Calu3 (cell line): Measurements from ENCODE around the gene UQCRC1. TPM values are rescaled to one million over a fixed set of nuclear protein-coding genes. Genes with fewer than 3 reads are reported as not detected.

Experiments
- BruUV-seq: library from RNA; stranded (reverse); fragments of 400-500 nt; replicated peaks from 2 replicates; lab custom pipeline; 2021; lab: Mats Ljungman, UMichigan
- CTCF ChIA-PET: fragments of 300-600 bp; sonication (Branson Sonifier 250); formaldehyde crosslinking; loops from one replicate; lab custom pipeline; 2022; ENCODE audit warnings: antibody characterized with exemption; lab: Charles Lee
- DNase-seq: peaks from one replicate; pipeline ENCODE4 v3.0.0; 2022
- H3K27ac Mint-ChIP-seq: one replicate; pipeline ENCODE4 v1.8.0; 2022; ENCODE audit warnings: mixed read lengths; ENCODE audit not compliant: unreplicated experiment
- H3K27me3 Mint-ChIP-seq: one replicate; pipeline ENCODE4 v1.8.0; 2022; ENCODE audit warnings: mixed read lengths; ENCODE audit not compliant: unreplicated experiment
- H3K36me3 Mint-ChIP-seq: one replicate; pipeline ENCODE4 v1.8.0; 2022; ENCODE audit warnings: mild to moderate bottlenecking, moderate library complexity, mixed read lengths; ENCODE audit not compliant: insufficient read depth, unreplicated experiment
- H3K4me1 Mint-ChIP-seq: one replicate; pipeline ENCODE4 v1.8.0; 2022; ENCODE audit warnings: mild to moderate bottlenecking, low read depth, mixed read lengths; ENCODE audit not compliant: unreplicated experiment
- H3K4me3 Mint-ChIP-seq: one replicate; pipeline ENCODE4 v1.8.0; 2022; ENCODE audit warnings: mild to moderate bottlenecking, low read depth, moderate library complexity, mixed read lengths; ENCODE audit not compliant: unreplicated experiment
- H3K9me3 Mint-ChIP-seq: one replicate; pipeline ENCODE4 v1.8.0; 2022; ENCODE audit warnings: low read depth, mixed read lengths; ENCODE audit not compliant: unreplicated experiment
- CTCF ChIP-seq: fragments of 200-600 bp; IDR thresholded peaks from one replicate; pipeline ENCODE4 v1.8.0; 2022; ENCODE audit warnings: antibody characterized with exemption; ENCODE audit not compliant: unreplicated experiment
- intact Hi-C: fragments of 100-400 bp; cut with micrococcal nuclease; formaldehyde crosslinking; loops from one replicate; pipeline ENCODE4 v1.10.0; 2022; ENCODE audit not compliant: unreplicated experiment
- total RNA-seq: library from RNA; stranded (reverse); gene quantifications from 2 replicates; pipeline ENCODE4 v1.2.3, GENCODE V29; 2022

Gene UQCRC1
- total RNA-seq, 1 experiment from 2014 or later: 207 TPM

GRCh38 chr3:48555949-48556795, 53.3 kb downstream of the UQCRC1 start:
- peak overlapping the region; percentile 84 for H3K4me3 Mint-ChIP-seq
- BruUV-seq: no TSS peak
- no peak for DNase-seq
- no peak for TF ChIP-seq CTCF
- peaks cover 17% of the 10 kb centered on the region for H3K36me3 Mint-ChIP-seq
- peaks cover 22% of the 10 kb centered on the region for H3K4me1 Mint-ChIP-seq
- H3K27ac Mint-ChIP-seq: peak overlapping the region; percentile 72
- intact Hi-C loops: no loop called here
- CTCF ChIA-PET: interaction anchor here (0.6 to 1.8 kb wide), 5 partner anchors 50 to 291 kb away, joined by 3 to 7 read pairs (median 5); no protein-coding TSS in a partner anchor
- H3K9me3 Mint-ChIP-seq: no peaks in the 10 kb centered on the region
- H3K27me3 Mint-ChIP-seq: no peaks in the 10 kb centered on the region

- Mint-ChIP-seq H3K27ac (no peak overlapping the region), H3K4me1 (peaks cover 22% of the 10 kb centered on the region), H3K9me3 (no peaks in the 10 kb centered on the region), H3K36me3 (peaks cover 17% of the 10 kb centered on the region), H3K4me3 (peak overlapping the region; percentile 84), H3K27me3 (no peaks in the 10 kb centered on the region)
- no peak for DNase-seq
- BruUV-seq: no TSS peak
- no peak for TF ChIP-seq CTCF
- intact Hi-C loops: no loop called here
- CTCF ChIA-PET: interaction anchor here (0.6 to 1.8 kb wide), 3 partner anchors 49 to 292 kb away, joined by 4 to 7 read pairs (median 5); no protein-coding TSS in a partner anchor
Measured at GRCh38 chr3:48555231-48555948, 54.1 kb downstream of the UQCRC1 start.

- DNase-seq: no peak
Measured at GRCh38 chr3:48553886-48554845, 55.3 kb downstream of the UQCRC1 start.

More at GRCh38 chr3:48553886-48554845, 55.3 kb downstream of the UQCRC1 start:
- no peak overlapping the region for H3K4me3 Mint-ChIP-seq
- H3K27ac Mint-ChIP-seq: no peak overlapping the region
- H3K36me3 Mint-ChIP-seq: peaks cover 17% of the 10 kb centered on the region
- no peaks in the 10 kb centered on the region for H3K27me3 Mint-ChIP-seq
- CTCF ChIA-PET: interaction anchor here (0.7 kb wide), 3 partner anchors 58 to 1409 kb away, joined by 3 to 4 read pairs (median 3); no protein-coding TSS in a partner anchor
- peaks cover 15% of the 10 kb centered on the region for H3K4me1 Mint-ChIP-seq
- BruUV-seq: TSS peak; percentile 52
- no peaks in the 10 kb centered on the region for H3K9me3 Mint-ChIP-seq
- intact Hi-C loops: no loop called here
- no peak for TF ChIP-seq CTCF
